Stimulated activated naive CD4-positive, alpha-beta T cell (primary cell): ENCODE data around the gene TMEM200B.
"Not testable (repeated sequence)": the region's sequence is repeated elsewhere in the genome, so short reads cannot be mapped to it uniquely, and the experiment has no call there.

Source experiments
- DNase-seq, 6 experiments: peaks; one replicate each; lab custom pipeline; 2025; lab: John Stamatoyannopoulos, UW

Gene TMEM200B

GRCh38 chr1:29133861-29134694 lies 10.4 kb upstream of the TMEM200B start:
- no peak for DNase-seq

GRCh38 chr1:29131056-29131455 lies 7.4 kb upstream of the TMEM200B start:
- DNase-seq, result not testable (repeated sequence)

GRCh38 chr1:29129916-29130315 lies 6.2 kb upstream of the TMEM200B start:
- no peak for DNase-seq

GRCh38 chr1:29128739-29129138 lies 5.0 kb upstream of the TMEM200B start:
- no peak for DNase-seq

GRCh38 chr1:29126198-29126597 lies 2.5 kb upstream of the TMEM200B start:
- DNase-seq, result no peak

DNA sequence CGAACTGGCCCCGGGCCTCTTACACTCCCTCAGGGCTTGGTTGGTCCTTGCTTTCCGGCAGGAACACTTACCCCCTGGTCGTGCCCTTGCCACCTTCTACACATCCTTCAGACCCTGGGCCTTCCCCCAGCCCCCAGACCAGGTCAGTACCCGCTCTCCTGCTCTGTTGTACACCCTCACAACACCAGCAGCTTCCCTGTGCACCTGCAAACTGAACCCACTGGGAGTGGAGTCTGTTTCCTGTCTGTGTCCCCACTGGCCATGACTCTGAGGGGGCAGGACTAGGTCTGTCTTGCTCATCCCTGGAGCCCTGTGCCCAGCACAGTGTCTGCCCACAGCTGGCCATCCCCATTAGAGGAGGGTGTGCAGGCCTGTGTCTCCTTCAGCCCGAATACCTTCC lies 2.1 kb upstream of the TMEM200B start:
- DNase-seq, result no peak

DNA sequence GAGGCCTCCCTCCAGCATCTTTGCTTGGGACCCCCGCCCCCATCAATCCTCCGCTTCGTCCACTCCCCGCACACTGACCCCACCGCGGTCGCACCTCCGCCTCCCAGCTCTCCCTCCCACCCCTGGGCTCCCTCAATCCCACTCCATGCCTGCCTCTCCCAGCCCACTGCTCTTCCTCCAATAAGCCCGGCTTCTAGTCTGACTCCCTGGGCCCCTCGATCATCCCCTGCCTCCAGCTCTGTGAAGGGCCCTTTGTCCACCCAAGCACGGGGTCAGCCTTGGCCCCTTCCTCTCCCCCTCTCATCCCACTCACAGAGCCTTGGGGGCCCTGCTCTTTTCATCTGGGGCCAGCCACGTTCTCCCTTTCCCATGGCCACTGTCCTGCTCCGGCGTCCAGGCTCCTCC lies 1.5 kb upstream of the TMEM200B start:
- no peak for DNase-seq

- DNase-seq, result peak in 5 of 6 experiments; percentile 16 to 55 (median 47)
These were observed 898 bp upstream of the TMEM200B start for GRCh38 chr1:29124366-29125236.

GRCh38 chr1:29123053-29123886 lies 433 bp downstream of the TMEM200B start:
- DNase-seq, result peak in 3 of 6 experiments; percentile 20 to 42 (median 33)

GRCh38 chr1:29122682-29123052 lies 1.0 kb downstream of the TMEM200B start:
- DNase-seq, result peak in 1 of 6 experiments; percentile 38

GRCh38 chr1:29121936-29122681 lies 1.6 kb downstream of the TMEM200B start:
- peak in 2 of 6 experiments; percentile 19 for DNase-seq

DNA sequence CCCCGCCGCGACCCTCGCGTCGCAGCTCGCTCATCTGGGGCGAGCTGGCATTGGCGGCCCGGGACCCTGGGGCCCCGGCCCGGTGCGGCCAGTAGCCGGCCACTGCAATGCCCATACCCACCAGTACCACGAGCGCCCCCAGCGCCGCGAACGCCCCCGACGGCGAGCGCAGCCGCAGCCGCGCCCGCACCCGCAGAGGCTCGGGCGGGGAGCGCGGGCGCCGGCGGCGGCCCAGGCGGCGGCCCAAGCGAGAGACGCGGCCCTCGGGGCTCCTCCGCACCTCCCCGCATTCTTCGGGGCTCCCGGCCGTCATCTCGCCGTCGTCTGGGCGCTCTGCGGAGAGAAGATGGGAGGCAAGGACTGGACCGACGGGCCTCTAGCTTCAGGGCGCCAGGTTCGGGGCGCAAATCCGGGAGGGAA lies 2.2 kb downstream of the TMEM200B start:
- DNase-seq, result no peak

DNA sequence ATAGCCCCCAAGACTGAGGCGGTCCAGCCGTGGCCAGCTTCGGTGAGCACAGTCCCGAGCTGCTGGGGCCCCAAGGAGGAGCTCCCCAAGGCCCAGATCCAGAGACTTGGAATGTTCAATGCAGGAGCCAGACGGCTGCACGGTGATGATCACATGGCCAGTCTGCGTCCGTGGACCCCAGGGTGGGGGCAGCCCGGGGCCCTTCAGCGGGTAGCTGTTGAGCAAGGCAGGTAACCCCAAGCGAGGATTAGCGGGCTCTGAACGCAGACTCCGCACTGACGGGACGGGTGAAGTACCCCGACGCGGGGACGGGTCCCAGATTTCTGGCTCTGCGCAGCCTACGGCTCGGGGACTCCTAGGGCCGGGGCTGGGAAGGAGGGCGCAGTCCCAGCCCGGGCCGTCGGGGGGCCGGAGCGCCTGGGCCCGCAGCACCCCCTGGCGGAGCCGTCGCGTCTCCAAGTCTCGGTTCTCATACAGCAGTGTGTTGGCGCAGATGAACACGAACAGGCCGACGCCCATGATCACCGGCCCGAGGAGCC lies 2.7 kb downstream of the TMEM200B start:
- DNase-seq, result peak; percentile 31 to 57 (median 44)

GRCh38 chr1:29120367-29120766 lies 3.3 kb downstream of the TMEM200B start:
- DNase-seq, result no peak

- no peak for DNase-seq
These were observed 4.4 kb downstream of the TMEM200B start for GRCh38 chr1:29119121-29119929.

- DNase-seq, result no peak
These were observed 6.3 kb downstream of the TMEM200B start for GRCh38 chr1:29117381-29117780.

- DNase-seq, result no peak
These were observed 9.0 kb downstream of the TMEM200B start for GRCh38 chr1:29114654-29115053.

DNA sequence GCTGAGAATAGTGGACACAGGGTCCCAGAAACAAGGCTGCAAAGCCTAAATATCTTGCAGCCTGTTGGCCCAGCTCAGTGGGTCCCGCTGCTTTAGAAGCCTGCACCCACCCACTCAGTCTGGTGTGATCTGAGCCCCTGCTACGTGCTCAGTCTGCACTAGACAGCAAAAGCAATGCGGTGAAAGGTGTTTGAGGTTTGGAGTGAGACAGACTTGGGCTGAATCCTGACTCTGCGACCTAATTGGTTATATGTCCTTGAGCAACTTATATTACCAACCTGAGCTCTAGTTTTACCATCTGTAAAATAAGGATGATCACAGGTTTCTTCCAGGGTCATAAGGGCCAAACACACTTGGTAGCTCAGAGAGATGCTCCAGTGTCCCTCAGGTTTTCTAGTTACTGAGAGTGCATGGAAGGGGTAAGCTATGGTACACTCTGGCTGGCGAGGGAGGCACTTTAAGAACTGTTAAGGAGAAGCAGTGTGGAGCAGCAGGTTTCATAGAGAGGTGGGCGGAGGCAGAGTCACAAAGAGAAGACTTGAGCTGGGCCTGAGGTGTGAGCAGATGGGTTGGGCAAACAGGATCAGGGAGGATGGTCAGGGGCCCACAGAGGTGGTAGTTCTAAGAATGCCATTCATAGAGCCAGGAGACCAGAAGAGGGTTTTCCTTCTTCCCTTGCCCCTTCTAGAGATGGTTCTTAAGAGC lies 10.1 kb downstream of the TMEM200B start:
- DNase-seq, result no peak

- DNase-seq, result no peak
These were observed 10.8 kb downstream of the TMEM200B start for GRCh38 chr1:29112705-29113412.
